HG02973 (cell line): ENCODE measurements around the gene MYOF.
A peak's percentile ranks its signal among the peaks of the same experiment; 100 is the strongest.

Experiments used
- ATAC-seq: cut with Tn5 transposase; IDR thresholded peaks from one replicate; pipeline ENCODE4 v1.9.1; 2021; ENCODE audit warnings: moderate library complexity; ENCODE audit not compliant: unreplicated experiment

MYOF gene

GRCh38 chr10:93482145-93482834 is at the start of gene MYOF:
TSS of gene MYOF (minus strand) at chr10:93482334. CDS start at chr10:93482194, 140 bp downstream.
- peak; percentile 84 for ATAC-seq

GRCh38 chr10:93518531-93518930 is 36.4 kb upstream of the MYOF start:
- no peak for ATAC-seq

- ATAC-seq: no peak
Measured at GRCh38 chr10:93516006-93516380, 33.9 kb upstream of the MYOF start.

GRCh38 chr10:93515071-93516005 is 33.2 kb upstream of the MYOF start:
- no peak for ATAC-seq

- ATAC-seq: no peak
Measured at GRCh38 chr10:93514521-93514920, 32.4 kb upstream of the MYOF start.

GRCh38 chr10:93513091-93513490 is 31.0 kb upstream of the MYOF start:
- no peak for ATAC-seq

GRCh38 chr10:93512565-93512964 is 30.4 kb upstream of the MYOF start:
- no peak for ATAC-seq

GRCh38 chr10:93509816-93510215 is 27.7 kb upstream of the MYOF start:
- no peak for ATAC-seq

- no peak for ATAC-seq
Measured at GRCh38 chr10:93505075-93505474, 22.9 kb upstream of the MYOF start.

- ATAC-seq: peak; percentile 65
Measured at GRCh38 chr10:93503075-93503474, 20.9 kb upstream of the MYOF start.

GRCh38 chr10:93501650-93502049 is 19.5 kb upstream of the MYOF start:
- no peak for ATAC-seq

GRCh38 chr10:93498166-93498565 is 16.0 kb upstream of the MYOF start:
- no peak for ATAC-seq

- ATAC-seq: peak; percentile 98
Measured at GRCh38 chr10:93496322-93497041, 14.3 kb upstream of the MYOF start, which contains the start of gene CEP55. TSS of gene CEP55 (plus strand) at chr10:93496612. CDS start at chr10:93500052, 3,440 bp downstream.

GRCh38 chr10:93495654-93496321 is 13.7 kb upstream of the MYOF start:
- peak; percentile 19 for ATAC-seq

GRCh38 chr10:93494494-93494893 is 12.4 kb upstream of the MYOF start:
- no peak for ATAC-seq

GRCh38 chr10:93493162-93493561 is 11.0 kb upstream of the MYOF start:
- ATAC-seq: no peak

- no peak for ATAC-seq
Measured at GRCh38 chr10:93491602-93492121, 9.5 kb upstream of the MYOF start.

- no peak for ATAC-seq
Measured at GRCh38 chr10:93488956-93489528, 6.9 kb upstream of the MYOF start.

GRCh38 chr10:93485690-93486089 is 3.6 kb upstream of the MYOF start:
- no peak for ATAC-seq

GRCh38 chr10:93481637-93482144 is 443 bp downstream of the MYOF start:
- ATAC-seq: no peak
